Naive thymus-derived CD8-positive, alpha-beta T cell (primary cell): ENCODE data around the gene MEIKIN. TPM values are rescaled to one million over a fixed set of nuclear protein-coding genes. Genes with fewer than 3 reads are reported as not detected.
"Not testable (repeated sequence)": the region's sequence is repeated elsewhere in the genome, so short reads cannot be mapped to it uniquely, and the experiment has no call there.

Experiments used
- ATAC-seq, 2 donors: fragments of 150-1000 bp; cut with Tn5 transposase in 1 of 2; sonication (Bioruptor Pico), chemical (Tn5 transposase) in 1 of 2; 1 replicate in 1 of 2; 2 replicates in 1 of 2; pipeline ENCODE4 v1.10.0; 2021; ENCODE audit warnings: mild to moderate bottlenecking in 2 of 2, moderate library complexity in 2 of 2
- POLR2A ChIA-PET: fragments of 350-600 bp; sonication (Branson Sonifier 250); formaldehyde crosslinking; loops from one replicate; lab custom pipeline; 2021; ENCODE audit warnings: antibody characterized with exemption; lab: Charles Lee
- DNase-seq, 10 donors: peaks; one replicate each; pipeline versions ENCODE4 v3.0.0 to v3.0.0-alpha.2; 2020 to 2022
- H3K27ac Mint-ChIP-seq, 10 donors: one replicate each; pipeline ENCODE4 v1.8.0; 2020 to 2022; ENCODE audit warnings: mild to moderate bottlenecking in 10 of 10, mixed read lengths in 10 of 10, moderate library complexity in 4 of 10, inconsistent platforms in 1 of 10
- H3K27me3 Mint-ChIP-seq, 5 donors: one replicate each; pipeline ENCODE4 v1.8.0; 2021 to 2022; ENCODE audit warnings: mixed read lengths in 5 of 5
- H3K36me3 Mint-ChIP-seq, 3 donors: one replicate each; pipeline ENCODE4 v1.8.0; 2020 to 2022; ENCODE audit warnings: mixed read lengths in 3 of 3, mild to moderate bottlenecking in 2 of 3, inconsistent platforms in 1 of 3
- H3K4me1 Mint-ChIP-seq, 4 donors: one replicate each; pipeline ENCODE4 v1.8.0; 2021 to 2022; ENCODE audit warnings: mixed read lengths in 4 of 4
- H3K4me3 Mint-ChIP-seq, 10 donors: one replicate each; pipeline ENCODE4 v1.8.0; 2020 to 2022; ENCODE audit warnings: mild to moderate bottlenecking in 10 of 10, mixed read lengths in 10 of 10, moderate library complexity in 6 of 10, inconsistent platforms in 1 of 10
- H3K9me3 Mint-ChIP-seq, 9 donors: one replicate each; pipeline ENCODE4 v1.8.0; 2020 to 2022; ENCODE audit warnings: mixed read lengths in 9 of 9, mild to moderate bottlenecking in 3 of 9, inconsistent platforms in 1 of 9, moderate library complexity in 1 of 9
- polyA plus RNA-seq, 3 donors: library from polyadenylated mRNA; unstranded; fragments of 300-500 nt; fragmentation: Illumina TruSeq; gene quantifications; one replicate each; pipeline ENCODE4 v1.2.3, GENCODE V29; 2021
- total RNA-seq, 8 experiments: library from RNA in 2 of 8; stranded (reverse) in 2 of 8; gene quantifications; one replicate each; pipeline ENCODE4 v1.2.3 and lab custom pipeline; 2021 to 2026

The MEIKIN gene
- total and polyA plus RNA-seq, 5 experiments from 2014 or later = 2.7 to 2.8 TPM; not detected in 3

GRCh38 chr5:131791866-131792265, 153.6 kb downstream of the MEIKIN start:
- no peak overlapping the region for H3K4me3 Mint-ChIP-seq
- ATAC-seq (no peak), DNase-seq (no peak)
- peaks cover 28 to 78% (median 67%) of the 10 kb centered on the region in 4 donors for H3K4me1 Mint-ChIP-seq
- no peaks in the 10 kb centered on the region for H3K27me3 Mint-ChIP-seq
- peaks cover 0 to 5% (median 0%) of the 10 kb centered on the region in 9 donors for H3K9me3 Mint-ChIP-seq
- H3K27ac Mint-ChIP-seq = no peak overlapping the region
- POLR2A ChIA-PET = no interaction called here
- peaks cover 0 to 15% (median 4%) of the 10 kb centered on the region in 3 donors for H3K36me3 Mint-ChIP-seq

GRCh38 chr5:131790550-131790949, 154.9 kb downstream of the MEIKIN start:
- ATAC-seq = no peak
- no peak for DNase-seq
- POLR2A ChIA-PET = interaction anchor here (0.5 to 0.7 kb wide), 2 partner anchors 186 to 669 kb away, joined by 4 to 7 read pairs; no protein-coding TSS in a partner anchor
- Mint-ChIP-seq H3K27ac (peak overlapping the region in 1 of 10 donors; percentile 26), H3K36me3 (peaks cover 0 to 15% (median 4%) of the 10 kb centered on the region in 3 donors), H3K4me1 (peaks cover 28 to 78% (median 67%) of the 10 kb centered on the region in 4 donors), H3K27me3 (no peaks in the 10 kb centered on the region), H3K4me3 (peak overlapping the region in 1 of 10 donors; percentile 2), H3K9me3 (peaks cover 0 to 5% (median 0%) of the 10 kb centered on the region in 9 donors)

GRCh38 chr5:131789765-131790164, 155.7 kb downstream of the MEIKIN start:
- Mint-ChIP-seq H3K27me3 (no peaks in the 10 kb centered on the region), H3K36me3 (peaks cover 0 to 15% (median 4%) of the 10 kb centered on the region in 3 donors), H3K4me1 (peaks cover 24 to 71% (median 60%) of the 10 kb centered on the region in 4 donors), H3K27ac (peak overlapping the region in 1 of 10 donors; percentile 24), H3K4me3 (no peak overlapping the region), H3K9me3 (peaks cover 0 to 5% (median 0%) of the 10 kb centered on the region in 9 donors)
- ATAC-seq (no peak), DNase-seq (no peak)
- POLR2A ChIA-PET = interaction anchor here (0.7 kb wide), 1 partner anchor 669 kb away, joined by 7 read pairs; no protein-coding TSS in a partner anchor

- Mint-ChIP-seq H3K9me3 (peaks cover 0 to 5% (median 0%) of the 10 kb centered on the region in 9 donors), H3K36me3 (peaks cover 0 to 17% (median 6%) of the 10 kb centered on the region in 3 donors), H3K27ac (peak overlapping the region in 3 of 10 donors; percentile 9 to 32 (median 12)), H3K4me1 (peaks cover 28 to 64% (median 54%) of the 10 kb centered on the region in 4 donors), H3K27me3 (no peaks in the 10 kb centered on the region), H3K4me3 (peak overlapping the region in 4 of 10 donors; percentile 1 to 31 (median 16))
- POLR2A ChIA-PET = interaction anchor here (0.6 kb wide), 1 partner anchor 258 kb away, joined by 4 read pairs; no protein-coding TSS in a partner anchor
- ATAC-seq = no peak
- DNase-seq = no peak
Observed at GRCh38 chr5:131787736-131788135, 157.7 kb downstream of the MEIKIN start.

GRCh38 chr5:131786900-131787692, 158.4 kb downstream of the MEIKIN start:
- Mint-ChIP-seq H3K27me3 (no peaks in the 10 kb centered on the region), H3K4me1 (peaks cover 30 to 61% (median 57%) of the 10 kb centered on the region in 4 donors), H3K27ac (peak overlapping the region in 2 of 10 donors; percentile 1 to 32), H3K9me3 (peaks cover 0 to 5% (median 0%) of the 10 kb centered on the region in 9 donors), H3K4me3 (peak overlapping the region in 1 of 10 donors; percentile 5), H3K36me3 (peaks cover 0 to 17% (median 6%) of the 10 kb centered on the region in 3 donors)
- ATAC-seq (no peak), DNase-seq (no peak)
- POLR2A ChIA-PET = no interaction called here

GRCh38 chr5:131786036-131786435, 159.4 kb downstream of the MEIKIN start:
- H3K9me3 Mint-ChIP-seq = peaks cover 0 to 5% (median 0%) of the 10 kb centered on the region in 9 donors
- H3K4me1 Mint-ChIP-seq = peaks cover 30 to 65% (median 56%) of the 10 kb centered on the region in 4 donors
- H3K27ac Mint-ChIP-seq = no peak overlapping the region
- peaks cover 0 to 22% (median 6%) of the 10 kb centered on the region in 3 donors for H3K36me3 Mint-ChIP-seq
- DNase-seq (no peak), ATAC-seq (no peak)
- no peaks in the 10 kb centered on the region for H3K27me3 Mint-ChIP-seq
- POLR2A ChIA-PET = no interaction called here
- H3K4me3 Mint-ChIP-seq = no peak overlapping the region

GRCh38 chr5:131783874-131784273, 161.6 kb downstream of the MEIKIN start:
- ATAC-seq (no peak), DNase-seq (no peak)
- peak overlapping the region in 1 of 10 donors; percentile 9 for H3K4me3 Mint-ChIP-seq
- POLR2A ChIA-PET = no interaction called here
- H3K36me3 Mint-ChIP-seq = peaks cover 0 to 22% (median 2%) of the 10 kb centered on the region in 3 donors
- H3K9me3 Mint-ChIP-seq = no peaks in the 10 kb centered on the region
- H3K27ac Mint-ChIP-seq = peak overlapping the region in 1 of 10 donors; percentile 10
- no peaks in the 10 kb centered on the region for H3K27me3 Mint-ChIP-seq
- H3K4me1 Mint-ChIP-seq = peaks cover 20 to 57% (median 50%) of the 10 kb centered on the region in 4 donors

- Mint-ChIP-seq H3K9me3 (no peaks in the 10 kb centered on the region), H3K27ac (peak overlapping the region in 3 of 10 donors; percentile 10 to 19 (median 11)), H3K4me3 (no peak overlapping the region), H3K36me3 (peaks cover 0 to 22% (median 2%) of the 10 kb centered on the region in 3 donors), H3K27me3 (no peaks in the 10 kb centered on the region), H3K4me1 (peaks cover 18 to 57% (median 48%) of the 10 kb centered on the region in 4 donors)
- DNase-seq = no peak
- ATAC-seq = no peak
- POLR2A ChIA-PET = no interaction called here
Observed at GRCh38 chr5:131783357-131783756, 162.1 kb downstream of the MEIKIN start.

- ATAC-seq (no peak), DNase-seq (no peak)
- Mint-ChIP-seq H3K4me1 (peaks cover 19 to 52% (median 49%) of the 10 kb centered on the region in 4 donors), H3K36me3 (peaks cover 0 to 19% (median 2%) of the 10 kb centered on the region in 3 donors), H3K9me3 (peaks cover 0 to 3% (median 0%) of the 10 kb centered on the region in 9 donors), H3K27ac (peak overlapping the region in 2 of 10 donors; percentile 10 to 11), H3K4me3 (no peak overlapping the region), H3K27me3 (no peaks in the 10 kb centered on the region)
- POLR2A ChIA-PET = no interaction called here
Observed at GRCh38 chr5:131782717-131783116, 162.7 kb downstream of the MEIKIN start.

- H3K9me3 Mint-ChIP-seq, POLR2A ChIA-PET, ATAC-seq, H3K27me3 Mint-ChIP-seq, DNase-seq, H3K4me3 Mint-ChIP-seq: not testable (repeated sequence)
- Mint-ChIP-seq H3K36me3 (peaks cover 0 to 16% (median 3%) of the 10 kb centered on the region in 3 donors), H3K27ac (peak overlapping the region in 3 of 10 donors; percentile 5 to 85 (median 38)), H3K4me1 (peaks cover 11 to 49% (median 39%) of the 10 kb centered on the region in 4 donors)
Observed at GRCh38 chr5:131778141-131778540, 167.3 kb downstream of the MEIKIN start.

GRCh38 chr5:131776450-131776849, 169.0 kb downstream of the MEIKIN start:
- no peak overlapping the region for H3K27ac Mint-ChIP-seq
- peaks cover 0 to 3% (median under 1%) of the 10 kb centered on the region in 3 donors for H3K36me3 Mint-ChIP-seq
- no peak for DNase-seq
- H3K4me3 Mint-ChIP-seq = no peak overlapping the region
- H3K9me3 Mint-ChIP-seq = peaks cover 0 to 3% (median 0%) of the 10 kb centered on the region in 9 donors
- POLR2A ChIA-PET = no interaction called here
- no peak for ATAC-seq
- peaks cover 8 to 44% (median 27%) of the 10 kb centered on the region in 4 donors for H3K4me1 Mint-ChIP-seq
- H3K27me3 Mint-ChIP-seq = no peaks in the 10 kb centered on the region

GRCh38 chr5:131774652-131775367, 170.7 kb downstream of the MEIKIN start:
- Mint-ChIP-seq H3K4me1 (peaks cover 12 to 40% (median 22%) of the 10 kb centered on the region in 4 donors), H3K9me3 (peaks cover 0 to 3% (median 0%) of the 10 kb centered on the region in 9 donors), H3K27ac (no peak overlapping the region), H3K27me3 (no peaks in the 10 kb centered on the region), H3K4me3 (no peak overlapping the region), H3K36me3 (peaks cover 0 to 3% (median 0%) of the 10 kb centered on the region in 3 donors)
- DNase-seq (no peak), ATAC-seq (no peak)
- POLR2A ChIA-PET = no interaction called here
